Loucy (cell line): ENCODE measurements around the gene WFIKKN2.

Source experiments
- H2AFZ ChIP-seq: fragments of 200-600 bp; sonication (generic); 2 replicates; pipeline ENCODE4 v1.6.0; 2016; ENCODE audit warnings: antibody characterized with exemption, mild to moderate bottlenecking, low read length, moderate library complexity
- H3F3A ChIP-seq: fragments of 200-600 bp; 2 replicates; pipeline ENCODE4 v1.6.0; 2016; ENCODE audit warnings: antibody characterized with exemption, low read depth, mild to moderate bottlenecking
- H3K27me3 ChIP-seq: fragments of 200-600 bp; sonication (generic); 2 replicates; pipeline ENCODE4 v1.6.1; 2014; ENCODE audit warnings: low read length, mild to moderate bottlenecking; ENCODE audit not compliant: insufficient read depth, poor library complexity, severe bottlenecking
- H3K36me3 ChIP-seq: fragments of 200-600 bp; sonication (generic); 2 replicates; pipeline ENCODE4 v1.6.1; 2016; ENCODE audit warnings: low read length; ENCODE audit not compliant: insufficient read depth
- H3K4me1 ChIP-seq: fragments of 200-600 bp; sonication (generic); 2 replicates; pipeline ENCODE4 v1.5.1; 2014; ENCODE audit warnings: low read length, mild to moderate bottlenecking; ENCODE audit not compliant: insufficient read depth, poor library complexity, severe bottlenecking
- H3K4me2 ChIP-seq: fragments of 200-600 bp; sonication (generic); 2 replicates; pipeline ENCODE4 v1.6.0; 2014; ENCODE audit warnings: antibody characterized with exemption, low read length, low read depth, mild to moderate bottlenecking; ENCODE audit not compliant: poor library complexity, severe bottlenecking
- H3K4me3 ChIP-seq: fragments of 200-600 bp; sonication (generic); 2 replicates; pipeline ENCODE4 v1.5.1; 2014; ENCODE audit warnings: low read length, mild to moderate bottlenecking, mixed read lengths; ENCODE audit not compliant: poor library complexity, severe bottlenecking
- H3K79me2 ChIP-seq: fragments of 200-600 bp; sonication (generic); 2 replicates; pipeline ENCODE4 v1.6.1; 2014; ENCODE audit warnings: low read length; ENCODE audit not compliant: insufficient read depth
- H3K9ac ChIP-seq: fragments of 200-600 bp; sonication (generic); 2 replicates; pipeline ENCODE4 v1.6.0; 2014; ENCODE audit warnings: mild to moderate bottlenecking, low read depth, low read length, moderate library complexity; ENCODE audit not compliant: poor library complexity, severe bottlenecking
- H3K9me2 ChIP-seq: fragments of 200-600 bp; sonication (generic); replicated peaks from 2 replicates; pipeline ENCODE4 v1.6.1; 2016; ENCODE audit warnings: low read depth, low read length, mixed read lengths
- H3K9me3 ChIP-seq: fragments of 200-600 bp; sonication (generic); 2 replicates; pipeline ENCODE4 v1.6.1; 2014; ENCODE audit warnings: mild to moderate bottlenecking, antibody characterized with exemption, low read length, low read depth; ENCODE audit not compliant: insufficient read depth
- H4K20me1 ChIP-seq: fragments of 200-600 bp; sonication (generic); 2 replicates; pipeline ENCODE4 v1.6.0; 2014; ENCODE audit warnings: antibody characterized with exemption, low read length, mild to moderate bottlenecking; ENCODE audit not compliant: insufficient read depth, poor library complexity, severe bottlenecking
- CTCF ChIP-seq: fragments of 200-600 bp; sonication (generic); conservative IDR thresholded peaks from 2 replicates; pipeline ENCODE4 v1.5.1; 2014; ENCODE audit warnings: mild to moderate bottlenecking, antibody characterized with exemption, low read length
- EZH2phosphoT487 ChIP-seq: fragments of 200-600 bp; IDR thresholded peaks from 2 replicates; pipeline ENCODE4 v1.6.1; 2018; ENCODE audit warnings: antibody characterized with exemption, mild to moderate bottlenecking, moderate library complexity, borderline replicate concordance

The WFIKKN2 gene

DNA sequence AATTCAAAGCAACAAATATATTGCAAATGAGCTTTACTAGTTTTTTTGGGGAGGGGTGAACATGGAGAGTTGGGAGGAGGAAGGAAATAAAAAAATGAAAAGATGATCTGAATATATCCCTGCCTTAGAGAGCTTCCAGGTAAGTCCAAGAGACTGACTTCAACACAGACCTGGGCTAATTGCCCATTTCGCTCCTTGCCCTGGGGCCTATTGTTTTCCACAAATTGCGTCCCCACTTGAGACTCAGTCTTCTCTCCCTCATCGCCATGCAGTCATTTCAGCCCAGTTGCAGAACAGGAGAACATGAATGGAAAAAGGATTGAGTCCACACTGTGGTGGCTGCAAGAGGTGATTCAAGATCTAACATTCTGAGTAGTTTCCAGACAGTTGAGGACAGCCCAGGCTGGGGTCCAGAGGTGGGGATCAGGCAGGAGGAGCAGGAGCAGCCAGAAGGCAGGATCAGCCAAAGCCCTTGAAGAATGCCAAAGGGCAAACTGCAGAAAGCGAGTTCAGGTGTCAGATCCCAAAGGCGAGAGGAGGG lies 52.4 kb downstream of the WFIKKN2 start:
- Histone ChIP-seq H3K36me3 (no peaks in the 10 kb centered on the region), H3K9ac (no peak overlapping the region), H3K27me3 (no peaks in the 10 kb centered on the region), H3F3A (no peaks in the 10 kb centered on the region), H4K20me1 (no peaks in the 10 kb centered on the region), H3K4me2 (no peak overlapping the region), H3K79me2 (no peaks in the 10 kb centered on the region), H3K9me3 (no peaks in the 10 kb centered on the region), H3K9me2 (no peaks in the 10 kb centered on the region), H3K4me1 (no peaks in the 10 kb centered on the region), H2AFZ (no peak overlapping the region), H3K4me3 (no peak overlapping the region)
- TF ChIP-seq EZH2phosphoT487 = no peak
- no peak for TF ChIP-seq CTCF

- no peak overlapping the region for H3K4me3 ChIP-seq
- H4K20me1 ChIP-seq = no peaks in the 10 kb centered on the region
- H2AFZ ChIP-seq = no peak overlapping the region
Observed at GRCh38 chr17:50889528-50890118, 54.2 kb downstream of the WFIKKN2 start.

GRCh38 chr17:50890675-50891516 lies 55.5 kb downstream of the WFIKKN2 start:
- H3K9ac ChIP-seq = no peak overlapping the region
- no peaks in the 10 kb centered on the region for H3K27me3 ChIP-seq
- no peak for TF ChIP-seq CTCF
- TF ChIP-seq EZH2phosphoT487 = no peak
- H3K4me3 ChIP-seq = no peak overlapping the region
- H2AFZ ChIP-seq = no peak overlapping the region
- no peaks in the 10 kb centered on the region for H3F3A ChIP-seq
- H3K4me2 ChIP-seq = no peak overlapping the region
- no peaks in the 10 kb centered on the region for H3K79me2 ChIP-seq
- H3K9me3 ChIP-seq = no peaks in the 10 kb centered on the region
- no peaks in the 10 kb centered on the region for H4K20me1 ChIP-seq
- no peaks in the 10 kb centered on the region for H3K36me3 ChIP-seq
- H3K4me1 ChIP-seq = no peaks in the 10 kb centered on the region
- no peaks in the 10 kb centered on the region for H3K9me2 ChIP-seq

More at GRCh38 chr17:50889528-50890118, 54.2 kb downstream of the WFIKKN2 start:
- H3K27me3 ChIP-seq = no peaks in the 10 kb centered on the region
- no peaks in the 10 kb centered on the region for H3K9me2 ChIP-seq
- no peaks in the 10 kb centered on the region for H3F3A ChIP-seq
- TF ChIP-seq EZH2phosphoT487 = no peak
- no peak for TF ChIP-seq CTCF
- no peaks in the 10 kb centered on the region for H3K36me3 ChIP-seq
- H3K4me2 ChIP-seq = no peak overlapping the region
- no peak overlapping the region for H3K9ac ChIP-seq
- no peaks in the 10 kb centered on the region for H3K79me2 ChIP-seq
- H3K4me1 ChIP-seq = no peaks in the 10 kb centered on the region
- no peaks in the 10 kb centered on the region for H3K9me3 ChIP-seq
